HepG2 (cell line): ENCODE results near the gene PIP5KL1. TPM values are rescaled to one million over a fixed set of nuclear protein-coding genes. Genes with fewer than 3 reads are reported as not detected.

Experiments used
- FIP1L1 ChIP-seq: fragments of 200-400 bp; formaldehyde crosslinking; IDR thresholded peaks from 2 replicates; pipeline ENCODE4 v1.6.1; 2018; ENCODE audit warnings: low read depth, mild to moderate bottlenecking, low read length, moderate library complexity, borderline replicate concordance; ENCODE audit not compliant: insufficient read depth
- FOXK2 ChIP-seq: fragments of 450-650 bp; IDR thresholded peaks from 2 replicates; pipeline ENCODE4 v1.6.1; 2016
- HNRNPK ChIP-seq: fragments of 200-400 bp; formaldehyde crosslinking; IDR thresholded peaks from 2 replicates; pipeline ENCODE4 v1.6.1; 2018; ENCODE audit warnings: low read length, low read depth, moderate library complexity, mild to moderate bottlenecking; ENCODE audit not compliant: poor library complexity, severe bottlenecking
- ISL2 ChIP-seq: sonication (generic); formaldehyde crosslinking; IDR thresholded peaks from 2 replicates; pipeline ENCODE4 v1.5.0; 2020; ENCODE audit warnings: missing genetic modification reagents
- PAF1 ChIP-seq: IDR thresholded peaks from 2 replicates; pipeline ENCODE4 v1.6.1; 2016; ENCODE audit warnings: missing genetic modification reagents, missing compliant biosample characterization
- PITX1 ChIP-seq: sonication (generic); formaldehyde crosslinking; IDR thresholded peaks from 2 replicates; pipeline ENCODE4 v1.5.1; 2020; ENCODE audit warnings: mild to moderate bottlenecking, missing genetic modification reagents
- ZBTB38 ChIP-seq: sonication (generic); formaldehyde crosslinking; IDR thresholded peaks from 2 replicates; pipeline ENCODE4 v1.5.1; 2020; ENCODE audit warnings: mild to moderate bottlenecking, missing genetic modification reagents
- ZMAT3 ChIP-seq: sonication (generic); formaldehyde crosslinking; conservative IDR thresholded peaks from 2 replicates; pipeline ENCODE4 v1.7.0; 2021; ENCODE audit warnings: missing genetic modification reagents
- ZNF331 ChIP-seq: sonication (generic); formaldehyde crosslinking; IDR thresholded peaks from 2 replicates; pipeline ENCODE4 v1.4.0; 2020; ENCODE audit warnings: missing genetic modification reagents
- ZNF350 ChIP-seq: sonication (generic); formaldehyde crosslinking; IDR thresholded peaks from 2 replicates; pipeline ENCODE4 v1.4.0; 2020; ENCODE audit warnings: mild to moderate bottlenecking, low read depth, missing genetic modification reagents, borderline replicate concordance
- ZNF746 ChIP-seq: sonication (generic); formaldehyde crosslinking; IDR thresholded peaks from 2 replicates; pipeline ENCODE4 v1.8.0; 2022; ENCODE audit warnings: mild to moderate bottlenecking, missing genetic modification reagents
- polyA plus RNA-seq, 8 experiments: library from polyadenylated mRNA; depleted of rRNA in 3 of 8; stranded (reverse) in 7 of 8; unstranded in 1 of 8; fragments of >200 nt; fragmentation: Illumina TruSeq in 4 of 8; extraction: Trizol in 4 of 8; gene quantifications; 2 replicates each; pipeline versions ENCODE4 v1.2.1 to v1.2.3, GENCODE V29; 2011 to 2016; ENCODE audit warnings: low read depth in 4 of 8, missing spikeins in 1 of 8, mixed read lengths in 1 of 8; ENCODE audit not compliant: insufficient read depth in 1 of 8
- total RNA-seq, 5 experiments: library from RNA; depleted of rRNA; stranded (reverse); fragments of >200 nt; fragmentation: Illumina TruSeq; extraction: Trizol; gene quantifications; 2 replicates each; pipeline ENCODE4 v1.2.3, GENCODE V29; 2016; ENCODE audit warnings: low read depth in 1 of 5
- TF ChIP-seq, protein P1 (sequence below): sonication (generic); formaldehyde crosslinking; IDR thresholded peaks from 2 replicates; pipeline ENCODE4 v1.4.0; 2020; ENCODE audit warnings: missing genetic modification reagents
- TF ChIP-seq, protein P2 (sequence below): IDR thresholded peaks from 2 replicates; pipeline ENCODE4 v1.6.1; 2018; ENCODE audit warnings: missing genetic modification reagents, mild to moderate bottlenecking, missing compliant biosample characterization
- TF ChIP-seq, protein P3 (sequence below): sonication (generic); formaldehyde crosslinking; IDR thresholded peaks from 2 replicates; pipeline ENCODE4 v1.4.0; 2020; ENCODE audit warnings: mild to moderate bottlenecking, missing genetic modification reagents, borderline replicate concordance
- TF ChIP-seq, protein P4 (sequence below): IDR thresholded peaks from 2 replicates; pipeline ENCODE4 v1.6.1; 2016; ENCODE audit warnings: mild to moderate bottlenecking
- TF ChIP-seq, protein P5 (sequence below): sonication (generic); formaldehyde crosslinking; IDR thresholded peaks from 2 replicates; pipeline ENCODE4 v1.8.1; 2023; ENCODE audit warnings: mild to moderate bottlenecking, missing genetic modification reagents
- TF ChIP-seq, protein P6 (sequence below): fragments of 450-650 bp; IDR thresholded peaks from 2 replicates; pipeline ENCODE4 v1.6.1; 2016

The PIP5KL1 gene
- total and polyA plus RNA-seq, 2 of the 13 experiments (the other 11 are each of a cell fraction or from before 2014, with no cell fraction given) = 0.20 to 0.49 TPM

DNA sequence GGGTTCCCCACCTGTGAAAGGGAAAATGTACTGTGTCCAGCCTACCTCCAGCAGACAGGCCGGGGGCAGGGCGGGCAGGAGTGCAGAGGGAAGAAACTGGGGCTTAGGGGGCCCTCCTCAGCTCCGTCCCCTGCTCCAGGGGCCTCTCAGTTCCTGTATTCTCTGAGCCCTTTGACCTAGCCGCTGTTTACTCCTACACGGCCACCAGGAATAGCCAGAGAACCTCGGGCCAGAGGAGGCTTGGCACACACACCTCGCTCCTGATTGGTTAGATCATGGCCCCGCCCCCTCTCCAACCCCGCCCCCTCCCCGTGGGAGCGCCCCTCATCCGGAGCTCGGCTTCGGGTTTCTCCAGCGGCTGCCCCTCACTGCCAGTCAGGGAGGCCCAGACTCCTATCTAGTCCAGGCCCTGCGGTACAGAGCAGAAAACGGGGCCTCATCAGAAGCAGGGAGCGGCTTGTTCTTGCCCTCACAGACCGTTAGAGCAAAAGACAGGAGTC lies 33.3 kb downstream of the PIP5KL1 start (continued):
- TF ChIP-seq, protein P1, sequence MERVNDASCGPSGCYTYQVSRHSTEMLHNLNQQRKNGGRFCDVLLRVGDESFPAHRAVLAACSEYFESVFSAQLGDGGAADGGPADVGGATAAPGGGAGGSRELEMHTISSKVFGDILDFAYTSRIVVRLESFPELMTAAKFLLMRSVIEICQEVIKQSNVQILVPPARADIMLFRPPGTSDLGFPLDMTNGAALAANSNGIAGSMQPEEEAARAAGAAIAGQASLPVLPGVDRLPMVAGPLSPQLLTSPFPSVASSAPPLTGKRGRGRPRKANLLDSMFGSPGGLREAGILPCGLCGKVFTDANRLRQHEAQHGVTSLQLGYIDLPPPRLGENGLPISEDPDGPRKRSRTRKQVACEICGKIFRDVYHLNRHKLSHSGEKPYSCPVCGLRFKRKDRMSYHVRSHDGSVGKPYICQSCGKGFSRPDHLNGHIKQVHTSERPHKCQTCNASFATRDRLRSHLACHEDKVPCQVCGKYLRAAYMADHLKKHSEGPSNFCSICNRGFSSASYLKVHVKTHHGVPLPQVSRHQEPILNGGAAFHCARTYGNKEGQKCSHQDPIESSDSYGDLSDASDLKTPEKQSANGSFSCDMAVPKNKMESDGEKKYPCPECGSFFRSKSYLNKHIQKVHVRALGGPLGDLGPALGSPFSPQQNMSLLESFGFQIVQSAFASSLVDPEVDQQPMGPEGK (CRISPR knock-in tag) = peak; percentile 96
- TF ChIP-seq ISL2 (peak; percentile 12; the same call in 1 of the 2 replicates), ZMAT3 (CRISPR knock-in tag) (peak; percentile 74), HNRNPK (no peak), ZBTB38 (CRISPR knock-in tag) (no peak), PITX1 (CRISPR knock-in tag) (peak; percentile 85; the same call in 1 of the 2 replicates), FIP1L1 (0 out of 2 replicates have a peak, but pooled peaks have one; percentile 41), FOXK2 (peak; percentile 59; the same call in 1 of the 2 replicates), ZNF350 (CRISPR knock-in tag) (peak; percentile 44; the same call in 1 of the 2 replicates), PAF1 (CRISPR knock-in tag) (no peak), ZNF331 (CRISPR knock-in tag) (peak; percentile 36; the same call in 1 of the 2 replicates), ZNF746 (CRISPR knock-in tag) (peak; percentile 72; the same call in 1 of the 2 replicates)
- TF ChIP-seq, protein P2, sequence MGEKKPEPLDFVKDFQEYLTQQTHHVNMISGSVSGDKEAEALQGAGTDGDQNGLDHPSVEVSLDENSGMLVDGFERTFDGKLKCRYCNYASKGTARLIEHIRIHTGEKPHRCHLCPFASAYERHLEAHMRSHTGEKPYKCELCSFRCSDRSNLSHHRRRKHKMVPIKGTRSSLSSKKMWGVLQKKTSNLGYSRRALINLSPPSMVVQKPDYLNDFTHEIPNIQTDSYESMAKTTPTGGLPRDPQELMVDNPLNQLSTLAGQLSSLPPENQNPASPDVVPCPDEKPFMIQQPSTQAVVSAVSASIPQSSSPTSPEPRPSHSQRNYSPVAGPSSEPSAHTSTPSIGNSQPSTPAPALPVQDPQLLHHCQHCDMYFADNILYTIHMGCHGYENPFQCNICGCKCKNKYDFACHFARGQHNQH (CRISPR knock-in tag) = peak; percentile 55; the same call in 1 of the 2 replicates
- TF ChIP-seq, protein P3, sequence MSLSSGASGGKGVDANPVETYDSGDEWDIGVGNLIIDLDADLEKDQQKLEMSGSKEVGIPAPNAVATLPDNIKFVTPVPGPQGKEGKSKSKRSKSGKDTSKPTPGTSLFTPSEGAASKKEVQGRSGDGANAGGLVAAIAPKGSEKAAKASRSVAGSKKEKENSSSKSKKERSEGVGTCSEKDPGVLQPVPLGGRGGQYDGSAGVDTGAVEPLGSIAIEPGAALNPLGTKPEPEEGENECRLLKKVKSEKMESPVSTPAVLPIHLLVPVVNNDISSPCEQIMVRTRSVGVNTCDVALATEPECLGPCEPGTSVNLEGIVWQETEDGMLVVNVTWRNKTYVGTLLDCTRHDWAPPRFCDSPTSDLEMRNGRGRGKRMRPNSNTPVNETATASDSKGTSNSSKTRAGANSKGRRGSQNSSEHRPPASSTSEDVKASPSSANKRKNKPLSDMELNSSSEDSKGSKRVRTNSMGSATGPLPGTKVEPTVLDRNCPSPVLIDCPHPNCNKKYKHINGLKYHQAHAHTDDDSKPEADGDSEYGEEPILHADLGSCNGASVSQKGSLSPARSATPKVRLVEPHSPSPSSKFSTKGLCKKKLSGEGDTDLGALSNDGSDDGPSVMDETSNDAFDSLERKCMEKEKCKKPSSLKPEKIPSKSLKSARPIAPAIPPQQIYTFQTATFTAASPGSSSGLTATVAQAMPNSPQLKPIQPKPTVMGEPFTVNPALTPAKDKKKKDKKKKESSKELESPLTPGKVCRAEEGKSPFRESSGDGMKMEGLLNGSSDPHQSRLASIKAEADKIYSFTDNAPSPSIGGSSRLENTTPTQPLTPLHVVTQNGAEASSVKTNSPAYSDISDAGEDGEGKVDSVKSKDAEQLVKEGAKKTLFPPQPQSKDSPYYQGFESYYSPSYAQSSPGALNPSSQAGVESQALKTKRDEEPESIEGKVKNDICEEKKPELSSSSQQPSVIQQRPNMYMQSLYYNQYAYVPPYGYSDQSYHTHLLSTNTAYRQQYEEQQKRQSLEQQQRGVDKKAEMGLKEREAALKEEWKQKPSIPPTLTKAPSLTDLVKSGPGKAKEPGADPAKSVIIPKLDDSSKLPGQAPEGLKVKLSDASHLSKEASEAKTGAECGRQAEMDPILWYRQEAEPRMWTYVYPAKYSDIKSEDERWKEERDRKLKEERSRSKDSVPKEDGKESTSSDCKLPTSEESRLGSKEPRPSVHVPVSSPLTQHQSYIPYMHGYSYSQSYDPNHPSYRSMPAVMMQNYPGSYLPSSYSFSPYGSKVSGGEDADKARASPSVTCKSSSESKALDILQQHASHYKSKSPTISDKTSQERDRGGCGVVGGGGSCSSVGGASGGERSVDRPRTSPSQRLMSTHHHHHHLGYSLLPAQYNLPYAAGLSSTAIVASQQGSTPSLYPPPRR (CRISPR knock-in tag) = peak; percentile 40; the same call in 1 of the 2 replicates
- TF ChIP-seq, protein P4, sequence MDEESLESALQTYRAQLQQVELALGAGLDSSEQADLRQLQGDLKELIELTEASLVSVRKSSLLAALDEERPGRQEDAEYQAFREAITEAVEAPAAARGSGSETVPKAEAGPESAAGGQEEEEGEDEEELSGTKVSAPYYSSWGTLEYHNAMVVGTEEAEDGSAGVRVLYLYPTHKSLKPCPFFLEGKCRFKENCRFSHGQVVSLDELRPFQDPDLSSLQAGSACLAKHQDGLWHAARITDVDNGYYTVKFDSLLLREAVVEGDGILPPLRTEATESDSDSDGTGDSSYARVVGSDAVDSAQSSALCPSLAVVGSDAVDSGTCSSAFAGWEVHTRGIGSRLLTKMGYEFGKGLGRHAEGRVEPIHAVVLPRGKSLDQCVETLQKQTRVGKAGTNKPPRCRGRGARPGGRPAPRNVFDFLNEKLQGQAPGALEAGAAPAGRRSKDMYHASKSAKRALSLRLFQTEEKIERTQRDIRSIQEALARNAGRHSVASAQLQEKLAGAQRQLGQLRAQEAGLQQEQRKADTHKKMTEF = peak; percentile 58
- TF ChIP-seq, protein P5, sequence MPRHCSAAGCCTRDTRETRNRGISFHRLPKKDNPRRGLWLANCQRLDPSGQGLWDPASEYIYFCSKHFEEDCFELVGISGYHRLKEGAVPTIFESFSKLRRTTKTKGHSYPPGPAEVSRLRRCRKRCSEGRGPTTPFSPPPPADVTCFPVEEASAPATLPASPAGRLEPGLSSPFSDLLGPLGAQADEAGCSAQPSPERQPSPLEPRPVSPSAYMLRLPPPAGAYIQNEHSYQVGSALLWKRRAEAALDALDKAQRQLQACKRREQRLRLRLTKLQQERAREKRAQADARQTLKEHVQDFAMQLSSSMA (CRISPR knock-in tag) = 0 out of 2 replicates have a peak, but pooled peaks have one; percentile 60
- TF ChIP-seq, protein P6, sequence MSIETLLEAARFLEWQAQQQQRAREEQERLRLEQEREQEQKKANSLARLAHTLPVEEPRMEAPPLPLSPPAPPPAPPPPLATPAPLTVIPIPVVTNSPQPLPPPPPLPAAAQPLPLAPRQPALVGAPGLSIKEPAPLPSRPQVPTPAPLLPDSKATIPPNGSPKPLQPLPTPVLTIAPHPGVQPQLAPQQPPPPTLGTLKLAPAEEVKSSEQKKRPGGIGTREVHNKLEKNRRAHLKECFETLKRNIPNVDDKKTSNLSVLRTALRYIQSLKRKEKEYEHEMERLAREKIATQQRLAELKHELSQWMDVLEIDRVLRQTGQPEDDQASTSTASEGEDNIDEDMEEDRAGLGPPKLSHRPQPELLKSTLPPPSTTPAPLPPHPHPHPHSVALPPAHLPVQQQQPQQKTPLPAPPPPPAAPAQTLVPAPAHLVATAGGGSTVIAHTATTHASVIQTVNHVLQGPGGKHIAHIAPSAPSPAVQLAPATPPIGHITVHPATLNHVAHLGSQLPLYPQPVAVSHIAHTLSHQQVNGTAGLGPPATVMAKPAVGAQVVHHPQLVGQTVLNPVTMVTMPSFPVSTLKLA = no peak
